Right lobe of liver (tissue), 6 donors: ENCODE results near the gene TMEM214. TPM values are rescaled to one million over a fixed set of nuclear protein-coding genes. Genes with fewer than 3 reads are reported as not detected.
A peak's percentile ranks its signal among the peaks of the same experiment; 100 is the strongest.

Source experiments
- ATAC-seq, 4 donors: fragments of 200-7000 bp; cut with Tn5 transposase; one replicate each; pipeline ENCODE4 v1.9.1; 2020; ENCODE audit warnings: mild to moderate bottlenecking in 4 of 4, moderate library complexity in 4 of 4
- DNase-seq, 3 donors: peaks; one replicate each; pipeline ENCODE4 v3.0.0-alpha.2; 2020
- H3K27ac ChIP-seq, 3 donors: fragments of 200-600 bp; one replicate each; pipeline ENCODE4 v1.8.0; 2022
- H3K27me3 ChIP-seq, 2 donors: fragments of 200-600 bp; one replicate each; pipeline ENCODE4 v1.8.0; 2022
- H3K36me3 ChIP-seq, 4 donors: fragments of 200-600 bp; sonication (generic) in 1 of 4; one replicate each; pipeline versions ENCODE4 v1.5.1 to v1.8.0; 2017 to 2022; ENCODE audit warnings: control low read depth in 1 of 4
- H3K4me1 ChIP-seq, 4 donors: fragments of 200-600 bp; sonication (generic) in 1 of 4; one replicate each; pipeline versions ENCODE4 v1.5.1 to v1.8.0; 2017 to 2022; ENCODE audit warnings: control low read depth in 1 of 4
- H3K4me3 ChIP-seq, 3 donors: fragments of 200-600 bp; one replicate each; pipeline ENCODE4 v1.8.0; 2022
- H3K9me3 ChIP-seq, 4 donors: fragments of 200-600 bp; sonication (generic) in 1 of 4; one replicate each; pipeline versions ENCODE4 v1.5.1 to v1.8.0; 2017 to 2022; ENCODE audit warnings: control low read depth in 1 of 4
- POLR2A ChIP-seq: fragments of 450-650 bp; IDR thresholded peaks from one replicate; pipeline ENCODE4 v1.6.1; 2017; ENCODE audit warnings: antibody characterized with exemption, mild to moderate bottlenecking
- WGBS: methylation state at CpG from one replicate; pipeline ENCODE4 v1.1.6; 2018; ENCODE audit warnings: low coverage, low lambda C conversion rate; ENCODE audit not compliant: insufficient coverage; ENCODE audit errors: missing lambda C conversion rate; 5-methylcytosine and 5-hydroxymethylcytosine counted together
- intact Hi-C, 2 donors: fragments of 100-400 bp; cut with DNase I; formaldehyde crosslinking; loops; one replicate each; pipeline versions ENCODE4 v1.11.2 to v1.14.1; 2022
- total RNA-seq, 6 experiments: library from RNA; depleted of rRNA in 2 of 6; stranded (reverse); fragments of >200 nt in 2 of 6; fragmentation: NEBNext Ultra II Directional in 3 of 6; extraction: Animal tissue kit (Norgen Biotek cat#: 25700) in 3 of 6; gene quantifications; one replicate each; pipeline versions ENCODE4 v1.1.0 to v1.2.4, GENCODE V29; 2016 to 2023
- TF ChIP-seq, protein P1 (sequence below), 4 donors: fragments of 200-600 bp in 3 of 4; fragments of 450-650 bp in 1 of 4; IDR thresholded peaks; one replicate each; pipeline versions ENCODE4 v1.5.1 to v1.8.0; 2016 to 2022; ENCODE audit warnings: antibody characterized with exemption in 4 of 4, mild to moderate bottlenecking in 2 of 4
- donor health status: DM: no; HTN: yes; CAD: no.
- donor health status: DM: no; HTN: no; CAD: no.
- donor health status: DM: no; HTN: no; CAD: no.
- donor health status: DM: no; HTN: yes; CAD: no.
- donor health status: DM: no; HTN: yes; CAD: no.

The TMEM214 gene
- total RNA-seq, 6 experiments from 2014 or later: 29.1 to 62.7 (median 50.0) TPM

DNA sequence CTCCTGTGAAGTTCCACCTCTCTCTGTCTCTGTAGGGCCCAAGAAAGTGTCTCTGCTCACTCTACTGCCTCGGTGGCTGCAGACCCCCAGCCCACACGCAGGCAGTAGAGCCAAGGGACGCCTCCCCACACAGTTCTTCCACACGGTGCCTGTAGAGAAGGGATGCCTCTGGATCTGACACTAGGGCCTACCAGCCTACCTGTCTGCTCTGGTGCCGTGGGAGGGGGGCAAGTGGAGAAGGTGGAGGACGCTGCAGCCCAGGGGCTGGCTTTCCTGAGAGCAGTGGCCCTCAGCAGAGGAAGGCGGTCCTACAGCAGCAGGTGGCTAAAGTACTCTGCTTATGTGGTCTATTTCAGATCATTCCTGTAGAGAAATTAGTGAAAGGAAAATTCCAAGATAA, 9.0 kb upstream of the TMEM214 start:
- intact Hi-C loops: loop anchor here in 1 of 2 donors (10.0 kb wide), 2 partner anchors 61 to 179 kb away; partner anchors contain the start of genes DPYSL5 and KHK
- Histone ChIP-seq H3K9me3 (no peaks in the 10 kb centered on the region), H3K27me3 (no peaks in the 10 kb centered on the region), H3K4me1 (peaks cover 0 to 27% (median 17%) of the 10 kb centered on the region in 4 donors), H3K27ac (no peak overlapping the region), H3K36me3 (peaks cover 0 to 25% (median 9%) of the 10 kb centered on the region in 4 donors), H3K4me3 (no peak overlapping the region)
- TF ChIP-seq, protein P1, sequence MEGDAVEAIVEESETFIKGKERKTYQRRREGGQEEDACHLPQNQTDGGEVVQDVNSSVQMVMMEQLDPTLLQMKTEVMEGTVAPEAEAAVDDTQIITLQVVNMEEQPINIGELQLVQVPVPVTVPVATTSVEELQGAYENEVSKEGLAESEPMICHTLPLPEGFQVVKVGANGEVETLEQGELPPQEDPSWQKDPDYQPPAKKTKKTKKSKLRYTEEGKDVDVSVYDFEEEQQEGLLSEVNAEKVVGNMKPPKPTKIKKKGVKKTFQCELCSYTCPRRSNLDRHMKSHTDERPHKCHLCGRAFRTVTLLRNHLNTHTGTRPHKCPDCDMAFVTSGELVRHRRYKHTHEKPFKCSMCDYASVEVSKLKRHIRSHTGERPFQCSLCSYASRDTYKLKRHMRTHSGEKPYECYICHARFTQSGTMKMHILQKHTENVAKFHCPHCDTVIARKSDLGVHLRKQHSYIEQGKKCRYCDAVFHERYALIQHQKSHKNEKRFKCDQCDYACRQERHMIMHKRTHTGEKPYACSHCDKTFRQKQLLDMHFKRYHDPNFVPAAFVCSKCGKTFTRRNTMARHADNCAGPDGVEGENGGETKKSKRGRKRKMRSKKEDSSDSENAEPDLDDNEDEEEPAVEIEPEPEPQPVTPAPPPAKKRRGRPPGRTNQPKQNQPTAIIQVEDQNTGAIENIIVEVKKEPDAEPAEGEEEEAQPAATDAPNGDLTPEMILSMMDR (IDR thresholded peaks at IDR 0.05): no peak
- no peak for TF ChIP-seq POLR2A
- no peak for DNase-seq
- 95% methylated on average over 4 of the region's 7 CpGs for WGBS
- no peak for ATAC-seq

DNA sequence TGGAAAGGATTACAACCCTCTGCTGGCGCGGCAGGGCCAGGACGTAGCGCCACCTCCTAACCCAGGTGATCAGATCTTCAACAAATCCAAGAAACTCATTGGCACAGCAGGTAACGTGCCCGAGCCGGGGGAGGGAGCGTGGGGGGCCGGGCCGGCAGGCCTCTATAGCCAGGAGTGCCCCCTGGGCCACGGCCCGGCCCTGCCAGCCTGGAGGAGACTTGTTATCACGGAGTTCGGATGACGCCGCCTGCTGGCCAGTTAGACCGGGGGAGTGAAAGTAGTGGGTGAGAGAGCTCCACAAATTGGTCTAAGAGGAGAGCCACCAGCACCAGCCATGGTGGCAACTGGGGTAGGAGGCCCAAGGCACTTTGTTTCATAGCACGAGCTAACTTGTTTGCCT, 8.6 kb upstream of the TMEM214 start:
- peaks cover 0 to 26% (median 16%) of the 10 kb centered on the region in 4 donors for H3K4me1 ChIP-seq
- H3K27me3 ChIP-seq: no peaks in the 10 kb centered on the region
- H3K4me3 ChIP-seq: no peak overlapping the region
- intact Hi-C loops: loop anchor here in 1 of 2 donors (10.0 kb wide), 2 partner anchors 61 to 179 kb away; partner anchors contain the start of genes DPYSL5 and KHK
- no peaks in the 10 kb centered on the region for H3K9me3 ChIP-seq
- H3K27ac ChIP-seq: no peak overlapping the region
- 100% methylated on average over 4 of the region's 18 CpGs for WGBS
- TF ChIP-seq POLR2A: no peak
- TF ChIP-seq, protein P1 (IDR thresholded peaks at IDR 0.05): no peak
- H3K36me3 ChIP-seq: peaks cover 0 to 25% (median 9%) of the 10 kb centered on the region in 4 donors
- DNase-seq (no peak), ATAC-seq (no peak)

DNA sequence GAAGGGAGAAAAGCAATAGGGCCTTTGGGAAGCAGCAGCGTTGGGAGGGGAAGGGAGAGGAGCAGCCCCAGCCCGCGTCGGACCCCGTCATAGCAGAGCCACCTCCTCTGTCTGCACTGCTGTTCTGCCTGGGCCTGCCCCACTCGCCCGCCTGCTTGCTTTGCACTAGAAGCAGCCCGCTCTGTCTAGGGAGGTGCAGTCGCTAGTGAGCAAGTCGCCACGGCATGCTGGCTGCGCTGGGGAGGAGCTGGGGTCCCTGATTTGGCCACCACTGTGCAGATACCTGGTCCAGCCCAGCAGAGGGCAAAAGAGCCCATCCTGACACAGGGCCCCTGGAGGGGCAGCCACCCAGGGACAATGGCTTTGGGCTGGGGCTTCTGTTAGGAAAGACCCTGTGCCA, 8.0 kb upstream of the TMEM214 start:
- 100% methylated on average over 5 of the region's 12 CpGs for WGBS
- intact Hi-C loops: loop anchor here in 1 of 2 donors (10.0 kb wide), 2 partner anchors 60 to 180 kb away; partner anchors contain the start of genes DPYSL5 and KHK
- DNase-seq: no peak

DNA sequence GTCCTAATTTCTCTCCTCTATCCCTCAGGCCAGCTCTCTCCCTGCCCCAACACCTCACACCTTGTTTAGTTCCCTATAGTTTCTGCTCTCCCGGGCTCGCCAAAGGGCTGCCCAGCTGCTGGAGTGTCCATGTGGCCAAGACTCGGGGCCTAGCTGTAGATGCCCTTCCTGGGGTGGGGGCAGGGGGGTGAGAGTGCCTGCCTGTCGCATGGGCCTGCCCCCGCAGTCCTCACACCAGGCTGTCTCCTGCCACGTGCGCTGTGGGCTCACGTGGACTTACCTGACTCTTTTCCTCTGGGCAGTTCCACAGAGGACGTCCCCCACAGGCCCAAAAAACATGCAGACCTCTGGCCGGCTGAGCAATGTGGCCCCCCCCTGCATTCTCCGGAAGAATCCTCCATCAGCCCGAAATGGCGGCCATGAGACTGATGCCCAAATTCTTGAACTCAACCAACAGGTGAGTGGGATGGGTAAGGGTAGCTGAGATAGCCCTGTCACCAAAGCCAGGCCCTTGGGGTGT, 7.4 kb upstream of the TMEM214 start:
- peaks cover 0 to 25% (median 9%) of the 10 kb centered on the region in 4 donors for H3K36me3 ChIP-seq
- H3K4me1 ChIP-seq: peaks cover 0 to 16% (median 11%) of the 10 kb centered on the region in 4 donors
- no peaks in the 10 kb centered on the region for H3K9me3 ChIP-seq
- WGBS: 72% methylated on average over 3 of the region's 13 CpGs
- intact Hi-C loops: loop anchor here in 1 of 2 donors (10.0 kb wide), 2 partner anchors 59 to 181 kb away; partner anchors contain the start of genes DPYSL5 and KHK
- H3K27ac ChIP-seq: no peak overlapping the region
- ATAC-seq: no peak
- DNase-seq: no peak
- TF ChIP-seq, protein P1 (IDR thresholded peaks at IDR 0.05): no peak
- no peak for TF ChIP-seq POLR2A
- no peaks in the 10 kb centered on the region for H3K27me3 ChIP-seq
- no peak overlapping the region for H3K4me3 ChIP-seq

More for the DNA sequence above, 8.0 kb upstream of the TMEM214 start:
- H3K4me1 ChIP-seq: peaks cover 0 to 21% (median 14%) of the 10 kb centered on the region in 4 donors
- peaks cover 0 to 25% (median 9%) of the 10 kb centered on the region in 4 donors for H3K36me3 ChIP-seq
- no peak overlapping the region for H3K27ac ChIP-seq
- TF ChIP-seq, protein P1 (IDR thresholded peaks at IDR 0.05): peak in 1 of 4 donors; percentile 9
- TF ChIP-seq POLR2A: no peak
- no peaks in the 10 kb centered on the region for H3K27me3 ChIP-seq
- no peaks in the 10 kb centered on the region for H3K9me3 ChIP-seq
- ATAC-seq: no peak
- no peak overlapping the region for H3K4me3 ChIP-seq
